ENCODE data around the gene DYNLL1.
"Not testable (repeated sequence)": the region's sequence is repeated elsewhere in the genome, so short reads cannot be mapped to it uniquely, and the experiment has no call there.

The DYNLL1 gene

DNA sequence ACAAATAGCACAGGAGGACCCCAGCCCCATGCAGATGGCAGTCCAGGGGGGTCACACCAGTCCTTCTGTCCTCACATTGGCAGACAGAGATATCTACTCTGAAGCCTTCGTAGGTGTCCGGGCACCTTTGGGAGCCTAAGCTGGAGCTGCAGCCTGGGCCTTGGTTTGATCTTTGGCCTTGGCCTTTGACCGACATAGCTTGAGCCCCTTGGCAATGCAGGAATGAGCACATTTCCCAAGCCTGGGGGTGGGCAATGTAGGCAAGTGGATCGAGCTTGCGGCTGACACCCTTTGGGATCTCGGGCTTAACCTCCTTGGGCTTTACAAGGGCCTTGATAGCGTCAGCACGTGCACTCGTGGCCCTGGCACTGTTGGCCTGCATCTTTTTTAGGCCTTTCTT, 26.7 kb downstream of the DYNLL1 start:
- DNase-seq = no peak

GRCh38 chr12:120528861-120529525, 33.1 kb downstream of the DYNLL1 start, which contains the start of gene COQ5:
Gene COQ5 (minus strand): TSS chr12:120529158. CDS start chr12:120529141, 17 bp downstream.
- DNase-seq = peak; percentile 84

DNA sequence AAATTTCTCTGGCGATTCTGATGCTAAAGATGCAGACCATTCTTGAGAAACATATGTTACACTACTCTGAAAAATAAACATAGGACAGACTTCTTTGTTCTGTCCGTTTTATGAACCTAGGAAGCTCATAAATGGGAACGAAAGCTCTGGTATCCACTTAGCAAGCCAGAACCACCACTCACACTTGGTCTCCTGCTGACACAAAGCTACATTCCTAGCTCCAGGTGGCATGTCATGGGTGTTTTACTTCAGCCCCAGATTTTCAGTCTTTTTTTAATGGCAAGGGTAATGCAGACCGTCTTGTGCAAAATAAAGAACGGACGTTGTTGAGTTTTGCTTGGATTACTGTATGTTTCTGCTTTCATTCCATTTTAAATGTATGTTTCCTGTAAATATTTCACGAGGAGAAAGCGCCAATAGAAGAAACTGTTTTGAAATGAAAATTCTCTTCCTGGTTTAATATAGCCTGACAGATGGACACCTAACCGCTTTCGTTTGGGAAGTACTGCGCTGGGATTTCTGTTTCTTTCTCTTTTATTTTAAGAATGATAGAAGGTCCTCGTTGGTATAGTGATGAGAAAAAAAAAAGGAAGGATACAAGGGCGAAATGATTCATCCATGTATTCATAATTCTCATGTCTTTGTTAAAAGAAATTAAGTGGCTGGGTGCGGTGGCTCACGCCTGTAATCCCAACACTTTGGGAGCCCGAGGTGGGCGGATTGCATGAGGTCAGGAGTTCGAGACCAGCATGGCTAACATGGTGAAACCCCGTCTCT, 33.9 kb downstream of the DYNLL1 start:
- no peak for DNase-seq

DNA sequence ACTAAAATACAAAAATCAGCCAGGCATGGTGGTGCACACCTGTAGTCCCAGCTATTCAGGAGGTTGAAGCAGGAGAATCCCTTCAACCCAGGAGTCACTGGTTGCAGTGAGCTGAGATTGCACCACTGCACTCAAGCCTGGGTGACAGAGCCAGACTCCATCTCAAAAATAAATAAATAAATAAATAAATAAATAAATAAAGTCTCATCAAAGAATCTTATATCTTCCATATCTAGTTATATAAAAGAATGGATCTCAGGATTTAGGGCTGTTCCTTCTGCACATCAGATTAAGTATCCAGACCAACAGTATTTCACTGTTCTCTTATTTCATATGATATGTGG, 34.5 kb downstream of the DYNLL1 start:
- DNase-seq = not testable (repeated sequence)

DNA sequence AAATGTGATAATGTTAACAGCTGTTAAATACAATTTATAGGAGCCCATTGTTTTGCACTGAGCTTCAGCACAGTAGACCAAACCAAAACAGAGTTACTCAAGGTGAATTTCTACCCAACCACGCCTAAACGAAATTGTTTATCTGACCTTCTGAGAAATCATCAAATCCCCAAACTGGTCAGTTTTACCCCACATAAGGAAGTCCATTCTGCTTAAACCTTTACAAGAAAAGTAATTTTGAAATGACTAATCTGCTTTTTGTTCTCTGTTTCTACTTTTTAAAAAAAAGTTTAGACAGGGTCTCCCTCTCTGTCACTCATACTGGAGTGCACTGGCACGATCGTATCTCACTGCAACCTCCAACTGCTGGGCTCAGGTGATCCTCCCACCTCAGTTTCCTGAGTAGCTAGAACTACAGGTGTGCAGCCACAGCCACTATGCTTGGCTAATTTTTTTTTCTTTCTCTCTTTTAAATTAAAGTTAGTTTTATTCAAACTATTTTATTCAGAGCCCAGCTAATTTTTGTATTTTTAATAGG, 36.9 kb downstream of the DYNLL1 start:
- no peak for DNase-seq

DNA sequence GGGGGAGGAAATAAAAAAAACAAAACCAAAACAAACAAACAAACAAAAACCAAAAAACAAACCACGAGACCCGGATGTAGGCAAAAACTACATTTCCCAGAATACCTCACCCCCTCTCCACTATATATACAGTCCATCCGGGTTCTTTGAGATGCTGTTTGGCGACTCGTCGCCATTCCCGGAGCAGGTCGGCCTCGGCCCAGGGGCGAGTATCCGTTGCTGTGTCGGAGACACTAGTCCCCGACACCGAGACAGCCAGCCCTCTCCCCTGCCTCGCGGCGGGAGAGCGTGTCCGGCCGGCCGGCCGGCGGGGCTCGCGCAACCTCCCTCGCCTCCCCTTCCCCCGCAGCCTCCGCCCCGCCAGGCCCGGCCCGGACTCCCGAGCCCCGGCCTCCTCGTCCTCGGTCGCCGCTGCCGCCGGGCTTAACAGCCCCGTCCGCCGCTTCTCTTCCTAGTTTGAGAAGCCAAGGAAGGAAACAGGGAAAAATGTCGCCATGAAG, 38.3 kb downstream of the DYNLL1 start, which contains the start of gene RNF10:
TSS of gene RNF10 (plus strand) at position 154 of the 500 bp plus-strand sequence. CDS start 456 bp downstream, outside the sequence.
- DNase-seq = peak; percentile 88

DNA sequence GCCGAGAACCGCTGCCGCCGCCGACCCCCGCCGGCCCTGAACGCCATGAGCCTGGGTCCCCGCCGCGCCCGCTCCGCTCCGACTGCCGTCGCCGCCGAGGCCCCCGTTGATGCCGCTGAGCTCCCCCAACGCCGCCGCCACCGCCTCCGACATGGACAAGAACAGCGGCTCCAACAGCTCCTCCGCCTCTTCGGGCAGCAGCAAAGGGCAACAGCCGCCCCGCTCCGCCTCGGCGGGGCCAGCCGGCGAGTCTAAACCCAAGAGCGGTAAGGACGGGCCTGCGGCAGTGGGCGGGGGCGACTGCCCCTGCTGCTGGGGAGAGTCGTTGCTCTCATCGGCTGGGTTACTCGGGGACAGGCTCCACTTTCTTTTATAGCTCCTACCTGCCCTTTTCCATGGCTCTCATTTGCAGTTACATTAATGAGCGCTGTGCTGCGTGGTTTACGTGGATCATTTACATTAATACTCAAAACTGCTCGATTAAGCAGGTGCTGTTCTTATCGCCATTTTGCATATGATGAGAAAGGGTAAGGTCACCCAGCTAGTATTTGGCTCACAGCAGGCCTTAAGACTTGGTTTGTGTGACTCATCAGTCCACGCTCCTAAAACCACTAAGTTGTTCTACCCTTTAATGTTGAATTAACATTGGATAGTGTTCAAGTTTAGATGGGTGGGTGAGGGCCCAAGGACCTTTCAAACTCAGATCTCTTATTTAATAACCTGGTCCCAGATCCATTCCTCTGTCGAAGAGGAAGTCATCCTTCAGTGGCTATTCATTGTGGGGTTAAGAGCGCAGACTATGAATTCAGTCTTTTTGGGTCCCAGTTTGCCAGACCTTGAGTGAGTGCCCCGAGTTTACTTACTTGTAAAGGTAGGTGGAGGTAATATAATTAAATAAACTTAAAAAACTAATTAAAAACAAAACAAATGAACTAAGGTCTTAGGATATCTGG, 39.1 kb downstream of the DYNLL1 start:
- peak; percentile 39 for DNase-seq

DNA sequence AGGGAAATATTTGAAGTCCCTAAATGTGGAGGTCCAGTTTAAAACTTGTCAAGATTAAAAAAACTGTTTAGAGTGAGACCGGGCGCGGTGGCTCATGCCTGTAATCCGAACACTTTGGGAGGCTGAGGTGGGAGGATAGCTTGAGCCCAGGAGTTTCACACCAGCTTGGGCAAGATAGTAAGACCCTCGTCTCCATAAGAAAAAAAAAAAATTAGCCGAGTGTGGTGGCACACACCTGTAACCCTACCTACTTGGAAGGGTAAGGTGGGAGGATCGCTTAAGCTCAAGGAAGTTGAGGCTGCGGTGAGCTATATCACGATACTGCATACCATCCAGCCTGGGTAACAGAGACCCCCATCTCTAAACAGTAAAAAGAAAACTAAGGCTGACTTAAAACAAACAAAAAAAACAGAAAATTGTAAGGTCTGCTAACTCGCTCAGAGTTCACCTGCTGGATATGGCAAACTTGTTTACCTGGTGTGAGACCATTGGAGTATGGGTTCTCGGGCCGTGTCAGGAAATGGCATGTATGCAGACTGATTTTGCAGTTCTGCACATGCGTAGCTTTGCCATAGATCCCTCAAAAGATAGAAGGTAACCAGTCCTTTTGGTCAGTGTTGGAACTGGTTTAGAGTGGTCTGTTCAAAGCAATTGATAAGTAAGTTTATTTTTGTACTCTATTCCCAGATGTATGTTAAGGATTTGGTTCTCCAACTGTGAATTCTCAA, 40.3 kb downstream of the DYNLL1 start:
- DNase-seq = no peak

DNA sequence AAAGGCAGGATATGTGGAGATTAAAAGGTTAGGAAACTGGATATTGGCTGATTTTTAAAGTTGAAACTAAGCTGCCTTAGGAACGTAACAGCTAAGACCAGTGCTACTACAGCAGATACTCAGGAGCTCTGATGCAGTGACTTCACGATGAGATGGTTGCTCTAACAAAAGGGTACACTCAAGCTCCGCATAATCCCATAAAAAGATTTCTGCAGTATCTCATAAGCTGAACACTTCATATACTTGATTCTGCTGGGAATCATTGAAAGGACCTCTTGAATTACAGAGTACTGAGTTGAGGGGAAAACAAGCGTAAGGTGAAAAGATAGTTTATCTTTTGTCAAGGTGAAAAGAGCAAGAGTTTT, 41.9 kb downstream of the DYNLL1 start:
- DNase-seq = no peak

GRCh38 chr12:120538281-120539156, 42.6 kb downstream of the DYNLL1 start:
- no peak for DNase-seq

GRCh38 chr12:120539303-120539702, 43.4 kb downstream of the DYNLL1 start:
- no peak for DNase-seq

GRCh38 chr12:120540445-120540844, 44.5 kb downstream of the DYNLL1 start:
- no peak for DNase-seq

GRCh38 chr12:120542166-120542565, 46.3 kb downstream of the DYNLL1 start:
- DNase-seq = no peak

DNA sequence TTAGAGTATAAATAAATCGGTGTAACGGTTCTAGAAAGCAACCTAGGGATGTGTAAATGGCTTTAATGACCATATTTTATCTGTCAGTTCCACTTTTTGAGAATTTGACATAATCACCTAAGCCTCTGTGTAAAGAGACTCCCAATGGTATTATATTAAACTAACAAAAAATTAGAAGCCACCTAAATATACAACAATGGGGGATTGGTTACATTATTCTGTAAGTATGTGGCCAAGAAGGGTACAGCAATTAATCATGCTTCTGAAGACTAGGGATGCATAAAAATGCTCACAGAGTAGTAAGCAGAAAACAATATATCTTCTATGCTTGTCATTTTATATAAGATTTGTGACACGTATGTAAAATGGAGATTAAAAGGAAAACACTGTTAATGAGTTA, 48.8 kb downstream of the DYNLL1 start:
- no peak for DNase-seq

DNA sequence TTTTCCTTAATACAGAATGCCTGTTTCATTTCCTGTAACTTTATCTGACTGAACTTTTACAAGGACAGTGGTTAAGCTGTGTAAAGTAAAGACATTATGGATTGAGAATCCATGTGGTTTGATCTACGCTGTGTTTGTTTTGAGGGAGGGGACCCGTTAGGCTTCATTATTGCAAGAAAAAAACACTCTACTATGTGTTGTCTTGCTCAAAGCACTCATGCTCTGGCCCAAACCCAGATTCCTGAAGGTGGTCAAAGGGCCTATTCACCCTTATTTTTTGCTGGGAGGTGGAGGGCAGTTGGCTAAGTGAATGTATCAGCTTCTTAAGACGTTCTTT, 50.1 kb downstream of the DYNLL1 start:
- DNase-seq = no peak
